Measurements from ENCODE around the gene BCR.

GRCh38 chr22:23222793-23223568 is 42.7 kb downstream of the BCR start:
- TF ChIP-seq, protein P1, sequence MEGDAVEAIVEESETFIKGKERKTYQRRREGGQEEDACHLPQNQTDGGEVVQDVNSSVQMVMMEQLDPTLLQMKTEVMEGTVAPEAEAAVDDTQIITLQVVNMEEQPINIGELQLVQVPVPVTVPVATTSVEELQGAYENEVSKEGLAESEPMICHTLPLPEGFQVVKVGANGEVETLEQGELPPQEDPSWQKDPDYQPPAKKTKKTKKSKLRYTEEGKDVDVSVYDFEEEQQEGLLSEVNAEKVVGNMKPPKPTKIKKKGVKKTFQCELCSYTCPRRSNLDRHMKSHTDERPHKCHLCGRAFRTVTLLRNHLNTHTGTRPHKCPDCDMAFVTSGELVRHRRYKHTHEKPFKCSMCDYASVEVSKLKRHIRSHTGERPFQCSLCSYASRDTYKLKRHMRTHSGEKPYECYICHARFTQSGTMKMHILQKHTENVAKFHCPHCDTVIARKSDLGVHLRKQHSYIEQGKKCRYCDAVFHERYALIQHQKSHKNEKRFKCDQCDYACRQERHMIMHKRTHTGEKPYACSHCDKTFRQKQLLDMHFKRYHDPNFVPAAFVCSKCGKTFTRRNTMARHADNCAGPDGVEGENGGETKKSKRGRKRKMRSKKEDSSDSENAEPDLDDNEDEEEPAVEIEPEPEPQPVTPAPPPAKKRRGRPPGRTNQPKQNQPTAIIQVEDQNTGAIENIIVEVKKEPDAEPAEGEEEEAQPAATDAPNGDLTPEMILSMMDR (conservative IDR thresholded peaks at IDR 0.05 in 1 of 2, IDR thresholded peaks at IDR 0.05 in 1 of 2; ENCODE audit: low read depth in 1 of 2, low read length in 2 of 2): no peak
- no peak for TF ChIP-seq EZH2 (IDR thresholded peaks at IDR 0.05; ENCODE audit: low read length, missing control alignments)
